NCI-H1436 treated with DMSO at 0.1 percent for 48 hours (cell line): Measurements from ENCODE around the gene EXOSC1.
"Not testable (repeated sequence)": the region's sequence is repeated elsewhere in the genome, so short reads cannot be mapped to it uniquely, and the experiment has no call there.

ENCODE experiments used
- DNase-seq: peaks from one replicate; lab custom pipeline; 2025; lab: John Stamatoyannopoulos, UW

The EXOSC1 gene

GRCh38 chr10:97407952-97408248 is 37.9 kb downstream of the EXOSC1 start:
- DNase-seq, result no peak

- DNase-seq, result peak; percentile 47
Observed at GRCh38 chr10:97407211-97407951, 38.4 kb downstream of the EXOSC1 start.

- not testable (repeated sequence) for DNase-seq
Observed at GRCh38 chr10:97406483-97406882, 39.3 kb downstream of the EXOSC1 start.

GRCh38 chr10:97406064-97406463 is 39.7 kb downstream of the EXOSC1 start:
- DNase-seq, result no peak

GRCh38 chr10:97404044-97404443 is 41.8 kb downstream of the EXOSC1 start:
- DNase-seq, result no peak

GRCh38 chr10:97401455-97401919 is 44.3 kb downstream of the EXOSC1 start:
- no peak for DNase-seq

- peak; percentile 68 for DNase-seq
Observed at GRCh38 chr10:97400665-97401454, 44.9 kb downstream of the EXOSC1 start, which contains the start of gene RRP12. Gene RRP12, minus strand, starts transcription at chr10:97401340. Its CDS starts 109 bp downstream, at chr10:97401231.

GRCh38 chr10:97399843-97400545 is 45.8 kb downstream of the EXOSC1 start:
- DNase-seq, result no peak

GRCh38 chr10:97396056-97396455 is 49.8 kb downstream of the EXOSC1 start:
- DNase-seq, result no peak

GRCh38 chr10:97393034-97393573 is 52.7 kb downstream of the EXOSC1 start:
- no peak for DNase-seq

- DNase-seq, result no peak
Observed at GRCh38 chr10:97390091-97390490, 55.7 kb downstream of the EXOSC1 start.

GRCh38 chr10:97388152-97388551 is 57.7 kb downstream of the EXOSC1 start:
- DNase-seq, result no peak
